ENCODE measurements around the gene EVA1B. TPM values are rescaled to one million over a fixed set of nuclear protein-coding genes. Genes with fewer than 3 reads are reported as not detected.

The EVA1B gene
- total RNA-seq, 1 experiment from 2014 or later = 5.5 TPM

GRCh38 chr1:36287595-36287994, 35.9 kb downstream of the EVA1B start:
- no peak for DNase-seq
- no peak overlapping the region for H4K5ac ChIP-seq (ENCODE audit: insufficient read length, low read depth, low read length)
- H3K14ac ChIP-seq (ENCODE audit: insufficient read depth, low read length) = no peak overlapping the region
- no peaks in the 10 kb centered on the region for H3K9me3 Mint-ChIP-seq
- no CpG with 5 or more reads among the region's 5 CpGs for WGBS (ENCODE audit: extremely low coverage, insufficient read length, low lambda C conversion rate)
- no peaks in the 10 kb centered on the region for H3K9me3 ChIP-seq (ENCODE audit: control insufficient read depth, low read depth, low read length)
- peaks cover 6% of the 10 kb centered on the region for H3K79me1 ChIP-seq (ENCODE audit: insufficient read depth, low read depth, low read length, poor library complexity, severe bottlenecking)
- no peak overlapping the region for H2AFZ ChIP-seq (ENCODE audit: low read length)
- no peaks in the 10 kb centered on the region for H3K79me2 ChIP-seq (ENCODE audit: insufficient read depth, low read length)
- no peaks in the 10 kb centered on the region for H3K4me1 ChIP-seq (ENCODE audit: insufficient read depth, low read length)
- H3K27me3 Mint-ChIP-seq (ENCODE audit: low read depth) = no peaks in the 10 kb centered on the region
- no peak overlapping the region for H3K4me2 ChIP-seq (ENCODE audit: insufficient read depth, insufficient read length, low read length)
- no peaks in the 10 kb centered on the region for H3K4me1 Mint-ChIP-seq
- H4K8ac ChIP-seq (replicated peaks; ENCODE audit: insufficient read length, low read depth, low read length) = no peak overlapping the region
- TF ChIP-seq, protein P1, sequence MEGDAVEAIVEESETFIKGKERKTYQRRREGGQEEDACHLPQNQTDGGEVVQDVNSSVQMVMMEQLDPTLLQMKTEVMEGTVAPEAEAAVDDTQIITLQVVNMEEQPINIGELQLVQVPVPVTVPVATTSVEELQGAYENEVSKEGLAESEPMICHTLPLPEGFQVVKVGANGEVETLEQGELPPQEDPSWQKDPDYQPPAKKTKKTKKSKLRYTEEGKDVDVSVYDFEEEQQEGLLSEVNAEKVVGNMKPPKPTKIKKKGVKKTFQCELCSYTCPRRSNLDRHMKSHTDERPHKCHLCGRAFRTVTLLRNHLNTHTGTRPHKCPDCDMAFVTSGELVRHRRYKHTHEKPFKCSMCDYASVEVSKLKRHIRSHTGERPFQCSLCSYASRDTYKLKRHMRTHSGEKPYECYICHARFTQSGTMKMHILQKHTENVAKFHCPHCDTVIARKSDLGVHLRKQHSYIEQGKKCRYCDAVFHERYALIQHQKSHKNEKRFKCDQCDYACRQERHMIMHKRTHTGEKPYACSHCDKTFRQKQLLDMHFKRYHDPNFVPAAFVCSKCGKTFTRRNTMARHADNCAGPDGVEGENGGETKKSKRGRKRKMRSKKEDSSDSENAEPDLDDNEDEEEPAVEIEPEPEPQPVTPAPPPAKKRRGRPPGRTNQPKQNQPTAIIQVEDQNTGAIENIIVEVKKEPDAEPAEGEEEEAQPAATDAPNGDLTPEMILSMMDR (conservative IDR thresholded peaks at IDR 0.05) = no peak
- H2BK20ac ChIP-seq (ENCODE audit: low read depth, low read length, poor library complexity, severe bottlenecking) = no peak overlapping the region
- H2AK5ac ChIP-seq (ENCODE audit: insufficient read length, low read length) = no peak overlapping the region
- H4K20me1 ChIP-seq (ENCODE audit: control insufficient read depth, insufficient read depth, insufficient read length) = no peaks in the 10 kb centered on the region
- H2BK15ac ChIP-seq (ENCODE audit: low read depth, low read length) = no peak overlapping the region
- no peak overlapping the region for H4K91ac ChIP-seq (ENCODE audit: insufficient read length, low read depth, low read length)
- no peak overlapping the region for H3K18ac ChIP-seq (ENCODE audit: insufficient read length, low read depth, low read length)
- H3K27ac Mint-ChIP-seq = peak overlapping the region in 1 of 3 experiments; percentile 32; a peak in 1 of 7 replicates
- H2BK5ac ChIP-seq (ENCODE audit: insufficient read length, low read length) = no peak overlapping the region
- no peak overlapping the region for H3K9ac ChIP-seq (ENCODE audit: extremely low read depth, insufficient read length, low read length)
- H3K36me3 Mint-ChIP-seq (ENCODE audit: insufficient read depth in 1 of 3, low read depth in 3 of 3) = peaks cover 50 to 87% (median 79%) of the 10 kb centered on the region in 3 experiments
- no peak overlapping the region for H3K56ac ChIP-seq (ENCODE audit: insufficient read length, low read depth, low read length)
- no peak overlapping the region for H2BK120ac ChIP-seq (ENCODE audit: low read depth, low read length, poor library complexity, severe bottlenecking)
- no peak overlapping the region for H3K27ac ChIP-seq (ENCODE audit: insufficient read length, low read depth, low read length)
- H3K4me3 Mint-ChIP-seq = no peak overlapping the region
- no peak overlapping the region for H3K23ac ChIP-seq (ENCODE audit: insufficient read length, low read depth, low read length)
- no peaks in the 10 kb centered on the region for H3K27me3 ChIP-seq (ENCODE audit: insufficient read depth, low read length)
- H3K4ac ChIP-seq (ENCODE audit: low read depth, low read length) = no peak overlapping the region
- no peak overlapping the region for H3T11ph ChIP-seq (ENCODE audit: low read length)
- H2BK12ac ChIP-seq (ENCODE audit: insufficient read length, low read depth, low read length) = no peak overlapping the region
- H3K23me2 ChIP-seq (ENCODE audit: insufficient read length, low read depth, low read length, poor library complexity, severe bottlenecking) = no peaks in the 10 kb centered on the region

Data from H9 (cell line).